ENCODE measurements around the gene STIMATE.

Gene STIMATE

GRCh38 chr3:52811452-52812011 is 85.8 kb downstream of the STIMATE start:
- no peak for DNase-seq

GRCh38 chr3:52810923-52811322 is 86.4 kb downstream of the STIMATE start:
- DNase-seq = no peak

GRCh38 chr3:52809662-52810377 is 87.5 kb downstream of the STIMATE start:
- no peak for DNase-seq

GRCh38 chr3:52809149-52809548 is 88.2 kb downstream of the STIMATE start:
- DNase-seq = no peak

GRCh38 chr3:52805270-52806039 is 91.9 kb downstream of the STIMATE start:
- DNase-seq = no peak

- no peak for DNase-seq
Measured at GRCh38 chr3:52801839-52802238, 95.5 kb downstream of the STIMATE start.

GRCh38 chr3:52800079-52800478 is 97.3 kb downstream of the STIMATE start:
- DNase-seq = no peak

GRCh38 chr3:52798978-52799476 is 98.3 kb downstream of the STIMATE start:
- DNase-seq = no peak

- DNase-seq = no peak
Measured at GRCh38 chr3:52798376-52798977, 98.9 kb downstream of the STIMATE start.

- no peak for DNase-seq
Measured at GRCh38 chr3:52796411-52796810, 100.9 kb downstream of the STIMATE start.

GRCh38 chr3:52795298-52795900 is 101.9 kb downstream of the STIMATE start:
- no peak for DNase-seq

- DNase-seq = no peak
Measured at GRCh38 chr3:52794612-52795099, 102.7 kb downstream of the STIMATE start, which contains the start of gene ITIH3. ITIH3 (plus strand) TSS chr3:52794796; CDS start chr3:52794804, 8 bp downstream.

GRCh38 chr3:52793702-52794611 is 103.4 kb downstream of the STIMATE start:
- no peak for DNase-seq

- no peak for DNase-seq
Measured at GRCh38 chr3:52792961-52793695, 104.2 kb downstream of the STIMATE start.

GRCh38 chr3:52792413-52792812 is 104.9 kb downstream of the STIMATE start:
- DNase-seq = no peak

GRCh38 chr3:52791928-52792327 is 105.4 kb downstream of the STIMATE start:
- no peak for DNase-seq

- DNase-seq = no peak
Measured at GRCh38 chr3:52791366-52791765, 106.0 kb downstream of the STIMATE start.

GRCh38 chr3:52790741-52791140 is 106.6 kb downstream of the STIMATE start:
- DNase-seq = no peak

GRCh38 chr3:52790337-52790736 is 107.0 kb downstream of the STIMATE start:
- no peak for DNase-seq

GRCh38 chr3:52789746-52790040 is 107.7 kb downstream of the STIMATE start:
- no peak for DNase-seq
